Esophagus muscularis mucosa (tissue), 4 donors: ENCODE data around the gene TRIM40. TPM values are rescaled to one million over a fixed set of nuclear protein-coding genes. Genes with fewer than 3 reads are reported as not detected.

Experiments used
- DNase-seq: peaks from one replicate; pipeline ENCODE4 v3.0.0-alpha.2; 2017; ENCODE audit errors: extremely low spot score
- H3K27ac ChIP-seq, 4 donors: fragments of 200-600 bp; sonication (generic); replicated peaks in 1 of 4; 1 replicate in 3 of 4; 2 replicates in 1 of 4; pipeline ENCODE4 v1.5.1; 2016 to 2019; ENCODE audit warnings: mild to moderate bottlenecking in 1 of 4
- H3K27me3 ChIP-seq, 4 donors: fragments of 200-600 bp; sonication (generic); one replicate each; pipeline versions ENCODE4 v1.5.1 to v1.6.0; 2016 to 2019
- H3K36me3 ChIP-seq, 4 donors: fragments of 200-600 bp; sonication (generic); one replicate each; pipeline ENCODE4 v1.5.1; 2016 to 2019
- H3K4me1 ChIP-seq, 4 donors: fragments of 200-600 bp; sonication (generic); one replicate each; pipeline ENCODE4 v1.5.1; 2016 to 2019
- H3K4me3 ChIP-seq, 4 donors: fragments of 200-600 bp; sonication (generic); 1 replicate in 2 of 4; 2 replicates in 2 of 4; pipeline ENCODE4 v1.5.1; 2016 to 2019; ENCODE audit warnings: mild to moderate bottlenecking in 4 of 4, moderate library complexity in 1 of 4
- H3K9me3 ChIP-seq, 4 donors: fragments of 200-600 bp; sonication (generic); 1 replicate in 3 of 4; 2 replicates in 1 of 4; pipeline ENCODE4 v1.5.1; 2016 to 2019
- CTCF ChIP-seq, 3 experiments: fragments of 200-600 bp in 2 of 3; fragments of 450-650 bp in 1 of 3; sonication (generic) in 2 of 3; IDR thresholded peaks; one replicate each; pipeline ENCODE4 v1.5.1; 2017 to 2019; ENCODE audit warnings: antibody characterized with exemption in 3 of 3, mild to moderate bottlenecking in 2 of 3, moderate library complexity in 1 of 3
- EP300 ChIP-seq: sonication (generic); formaldehyde crosslinking; IDR thresholded peaks from one replicate; pipeline ENCODE4 v1.6.1; 2017; ENCODE audit warnings: antibody characterized with exemption
- POLR2A ChIP-seq: fragments of 450-650 bp; IDR thresholded peaks from one replicate; pipeline ENCODE4 v1.6.1; 2017; ENCODE audit warnings: antibody characterized with exemption, moderate library complexity, mild to moderate bottlenecking, low read depth
- POLR2AphosphoS5 ChIP-seq, 2 donors: sonication (generic); formaldehyde crosslinking; IDR thresholded peaks; one replicate each; pipeline ENCODE4 v1.6.1; 2017; ENCODE audit warnings: antibody characterized with exemption in 2 of 2
- WGBS: methylation state at CpG from one replicate; pipeline ENCODE4 v1.1.5; 2018; 5-methylcytosine and 5-hydroxymethylcytosine counted together
- intact Hi-C: fragments of 100-400 bp; cut with DNase I; formaldehyde crosslinking; loops from one replicate; pipeline ENCODE4 v1.15.1; 2023
- total RNA-seq, 4 donors: library from RNA; depleted of rRNA; stranded (reverse); fragments of >200 nt; gene quantifications; one replicate each; pipeline versions ENCODE4 v1.1.0 to v1.2.1, GENCODE V29; 2016

The TRIM40 gene
- total RNA-seq, 4 donors from 2014 or later = not detected

- H3K36me3 ChIP-seq = no peaks in the 10 kb centered on the region
- 3% methylated on average over 24 of the region's 47 CpGs for WGBS
- H3K4me3 ChIP-seq = peak overlapping the region; percentile 48 to 64 (median 50)
- H3K4me1 ChIP-seq = peaks cover 32 to 40% (median 37%) of the 10 kb centered on the region in 4 donors
- TF ChIP-seq CTCF (IDR thresholded peaks at IDR 0.05) = no peak
- TF ChIP-seq POLR2AphosphoS5 (IDR thresholded peaks at IDR 0.05) = peak; percentile 11 to 37
- intact Hi-C loops = loop anchor here (5.0 kb wide), 1 partner anchor 34 kb away; the partner anchor contains the start of gene PPP1R11
- peaks cover 7 to 60% (median 31%) of the 10 kb centered on the region in 4 donors for H3K27me3 ChIP-seq
- H3K27ac ChIP-seq = no peak overlapping the region
- H3K9me3 ChIP-seq = no peaks in the 10 kb centered on the region
- no peak for DNase-seq
Observed at GRCh38 chr6:30100585-30101443, 35.1 kb upstream of the TRIM40 start.

DNA sequence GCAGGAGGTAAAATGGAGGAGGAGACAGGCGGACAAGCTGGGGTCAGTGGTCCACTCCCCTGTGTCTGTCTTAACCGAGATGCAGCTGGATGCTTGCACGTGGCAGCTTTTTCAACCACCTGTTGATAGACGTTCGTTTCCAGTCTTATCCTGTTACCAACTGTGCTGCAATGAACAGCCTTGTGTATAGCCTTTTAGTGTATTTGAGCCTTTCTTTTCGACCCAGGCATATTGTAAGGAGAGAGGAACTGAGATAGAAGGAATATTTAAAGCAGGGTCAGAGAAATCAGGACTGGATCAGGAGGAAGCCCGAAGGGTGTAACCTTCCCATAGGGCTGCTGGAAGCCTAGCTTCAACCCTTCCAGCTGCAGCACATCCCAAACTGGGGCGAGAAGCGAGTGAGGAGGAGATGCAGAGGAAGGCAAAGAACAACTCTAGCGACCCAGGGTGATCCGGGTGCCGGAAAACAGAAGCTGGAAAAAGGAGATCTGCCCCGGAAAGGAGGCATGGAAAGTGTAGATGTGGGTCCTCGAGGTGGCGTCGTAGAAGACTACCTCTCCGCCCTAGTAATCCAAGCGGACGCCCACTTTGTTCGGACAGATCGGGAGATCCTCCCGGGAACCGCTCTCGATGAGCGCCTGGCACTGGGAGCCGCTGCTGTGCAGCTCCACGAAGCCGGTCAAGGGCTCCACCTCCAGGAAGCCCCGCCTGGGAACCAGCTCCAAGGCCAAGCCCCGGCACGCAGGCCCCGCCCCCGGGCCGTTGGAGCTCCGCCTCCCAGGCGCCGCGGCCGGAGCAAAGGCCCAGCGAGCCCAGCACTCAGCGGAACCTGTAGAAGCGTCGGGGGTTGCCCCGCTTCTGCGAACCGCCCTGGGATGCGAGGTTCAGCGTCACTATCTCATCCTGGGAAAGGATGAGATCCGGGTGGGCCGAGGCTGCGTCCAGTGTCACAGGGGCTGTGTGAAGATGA lies 34.2 kb upstream of the TRIM40 start:
- Histone ChIP-seq H3K27me3 (peaks cover 7 to 60% (median 30%) of the 10 kb centered on the region in 4 donors), H3K27ac (peak overlapping the region; percentile 73 to 79 (median 74)), H3K9me3 (no peaks in the 10 kb centered on the region), H3K4me1 (peaks cover 32 to 40% (median 37%) of the 10 kb centered on the region in 4 donors), H3K36me3 (no peaks in the 10 kb centered on the region), H3K4me3 (peak overlapping the region; percentile 48 to 64 (median 50))
- intact Hi-C loops = loop anchor here (5.0 kb wide), 1 partner anchor 34 kb away; the partner anchor contains the start of gene PPP1R11
- peak; percentile 93 for DNase-seq
- peak in 2 of 3 experiments; percentile 6 to 20 for TF ChIP-seq CTCF (IDR thresholded peaks at IDR 0.05)
- TF ChIP-seq EP300 = no peak
- peak; percentile 74 to 78 for TF ChIP-seq POLR2AphosphoS5 (IDR thresholded peaks at IDR 0.05)
- peak; percentile 17 for TF ChIP-seq POLR2A
- 4% methylated on average over 20 of the region's 51 CpGs for WGBS

DNA sequence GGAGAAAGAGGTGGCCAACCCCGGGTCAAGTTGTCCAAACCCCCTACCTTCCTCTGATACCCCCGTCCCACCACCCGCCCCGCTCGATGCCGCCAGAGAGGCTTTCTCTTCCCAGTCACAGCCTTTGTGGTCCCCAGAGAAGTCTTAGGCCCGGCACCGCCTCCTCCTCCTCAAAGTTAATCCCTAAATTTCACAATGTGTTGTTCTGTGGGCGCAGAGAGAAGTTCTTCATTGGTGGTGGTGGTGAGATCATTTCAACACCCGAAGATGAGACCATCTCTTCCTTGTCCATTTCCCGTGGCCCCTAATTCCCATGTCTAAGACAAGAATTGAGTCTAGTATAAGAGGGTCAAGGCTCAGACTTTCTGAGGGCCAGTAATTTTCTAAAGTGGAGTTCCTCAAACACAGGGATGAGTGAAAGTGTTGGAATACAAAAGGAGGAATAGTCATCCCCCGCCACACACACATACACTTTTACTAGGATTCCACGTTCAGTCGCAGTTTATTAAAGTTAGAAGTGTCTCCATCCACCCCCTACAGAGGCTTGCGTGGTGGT lies 33.4 kb upstream of the TRIM40 start:
- H3K27ac ChIP-seq = peak overlapping the region; percentile 73 to 79 (median 74)
- WGBS = 46% methylated on average over 13 of the region's 15 CpGs
- no peak for DNase-seq
- H3K4me3 ChIP-seq = peak overlapping the region; percentile 48 to 64 (median 50)
- H3K36me3 ChIP-seq = no peaks in the 10 kb centered on the region
- peaks cover 7 to 60% (median 27%) of the 10 kb centered on the region in 4 donors for H3K27me3 ChIP-seq
- H3K9me3 ChIP-seq = no peaks in the 10 kb centered on the region
- intact Hi-C loops = loop anchor here (5.0 kb wide), 1 partner anchor 35 kb away; the partner anchor contains the start of gene PPP1R11
- TF ChIP-seq POLR2A = no peak
- no peak for TF ChIP-seq CTCF (IDR thresholded peaks at IDR 0.05)
- TF ChIP-seq EP300 = no peak
- TF ChIP-seq POLR2AphosphoS5 (IDR thresholded peaks at IDR 0.05) = no peak
- H3K4me1 ChIP-seq = peaks cover 32 to 40% (median 37%) of the 10 kb centered on the region in 4 donors
